HepG2 (cell line): Measurements from ENCODE around the gene TMED9. TPM values are rescaled to one million over a fixed set of nuclear protein-coding genes. Genes with fewer than 3 reads are reported as not detected.
A peak's percentile ranks its signal among the peaks of the same experiment; 100 is the strongest.

Source experiments
- ADNP ChIP-seq: sonication (generic); formaldehyde crosslinking; IDR thresholded peaks from 2 replicates; pipeline ENCODE4 v1.4.0; 2020; ENCODE audit warnings: missing genetic modification reagents
- CCAR2 ChIP-seq: fragments of 200-400 bp; formaldehyde crosslinking; optimal IDR thresholded peaks from 2 replicates; pipeline ENCODE3; 2018; ENCODE audit warnings: low read depth, mild to moderate bottlenecking, low read length, moderate library complexity
- EZH2 ChIP-seq: conservative IDR thresholded peaks from 2 replicates; pipeline ENCODE4 v1.6.1; 2012; ENCODE audit warnings: mild to moderate bottlenecking, low read depth, low read length, moderate library complexity
- GATAD2A ChIP-seq: IDR thresholded peaks from 2 replicates; pipeline ENCODE4 v1.6.1; 2016
- GTF2F1 ChIP-seq: fragments of 150-350 bp; IDR thresholded peaks from 2 replicates; pipeline ENCODE4 v1.6.1; 2014; ENCODE audit warnings: low read length
- HCFC1 ChIP-seq: fragments of 150-350 bp; IDR thresholded peaks from 2 replicates; pipeline ENCODE4 v1.6.1; 2014; ENCODE audit warnings: low read depth, low read length
- HMG20A ChIP-seq: IDR thresholded peaks from 2 replicates; pipeline ENCODE4 v1.6.1; 2016; ENCODE audit warnings: borderline replicate concordance
- HOXA7 ChIP-seq: sonication (generic); formaldehyde crosslinking; IDR thresholded peaks from 2 replicates; pipeline ENCODE4 v1.8.1; 2022; ENCODE audit warnings: mild to moderate bottlenecking, missing genetic modification reagents, moderate library complexity
- IKZF1 ChIP-seq: fragments of 450-650 bp; IDR thresholded peaks from 2 replicates; pipeline ENCODE4 v1.7.1; 2016
- IKZF5 ChIP-seq: IDR thresholded peaks from 2 replicates; pipeline ENCODE4 v1.6.1; 2018; ENCODE audit warnings: missing genetic modification reagents, mild to moderate bottlenecking, missing compliant biosample characterization
- POGZ ChIP-seq: sonication (generic); formaldehyde crosslinking; IDR thresholded peaks from 2 replicates; pipeline ENCODE4 v1.4.0; 2020; ENCODE audit warnings: mild to moderate bottlenecking, missing genetic modification reagents
- SNAPC2 ChIP-seq: sonication (generic); formaldehyde crosslinking; IDR thresholded peaks from 2 replicates; pipeline ENCODE4 v1.8.1; 2022; ENCODE audit warnings: mild to moderate bottlenecking, missing genetic modification reagents
- SP5 ChIP-seq: IDR thresholded peaks from 2 replicates; pipeline ENCODE4 v1.6.1; 2016; ENCODE audit warnings: low read depth, borderline replicate concordance
- ZBTB20 ChIP-seq: sonication (generic); formaldehyde crosslinking; IDR thresholded peaks from 2 replicates; pipeline ENCODE4 v1.8.1; 2023; ENCODE audit warnings: missing genetic modification reagents, low read depth, mild to moderate bottlenecking, borderline replicate concordance
- ZBTB46 ChIP-seq: sonication (generic); formaldehyde crosslinking; IDR thresholded peaks from 2 replicates; pipeline ENCODE4 v1.4.0; 2020; ENCODE audit warnings: mild to moderate bottlenecking, missing genetic modification reagents, borderline replicate concordance
- ZNF143 ChIP-seq: sonication (generic); formaldehyde crosslinking; IDR thresholded peaks from 2 replicates; pipeline ENCODE4 v1.4.0; 2020; ENCODE audit warnings: missing genetic modification reagents
- ZNF367 ChIP-seq: sonication (generic); formaldehyde crosslinking; IDR thresholded peaks from 2 replicates; pipeline ENCODE4 v1.4.0; 2020; ENCODE audit warnings: missing genetic modification reagents, borderline replicate concordance
- ZNF451 ChIP-seq: sonication (generic); formaldehyde crosslinking; IDR thresholded peaks from 2 replicates; pipeline ENCODE4 v1.5.0; 2020; ENCODE audit warnings: mild to moderate bottlenecking, missing genetic modification reagents
- ZNF530 ChIP-seq: sonication (generic); formaldehyde crosslinking; IDR thresholded peaks from 2 replicates; pipeline ENCODE4 v1.5.0; 2020; ENCODE audit warnings: low read depth, mild to moderate bottlenecking, missing genetic modification reagents
- ZNF577 ChIP-seq: sonication (generic); formaldehyde crosslinking; IDR thresholded peaks from 2 replicates; pipeline ENCODE4 v1.4.0; 2020; ENCODE audit warnings: mild to moderate bottlenecking, low read depth, missing genetic modification reagents, borderline replicate concordance
- ZNF614 ChIP-seq: IDR thresholded peaks from 2 replicates; pipeline ENCODE4 v1.6.1; 2018; ENCODE audit warnings: missing biosample characterization, missing genetic modification reagents, inconsistent platforms, borderline replicate concordance
- ZNF883 ChIP-seq: sonication (generic); formaldehyde crosslinking; IDR thresholded peaks from 2 replicates; pipeline ENCODE4 v1.5.1; 2020; ENCODE audit warnings: mild to moderate bottlenecking, missing genetic modification reagents; ENCODE audit errors: not compliant biosample characterization
- polyA plus RNA-seq, 8 experiments: library from polyadenylated mRNA; depleted of rRNA in 3 of 8; stranded (reverse) in 7 of 8; unstranded in 1 of 8; fragments of >200 nt; fragmentation: Illumina TruSeq in 4 of 8; extraction: Trizol in 4 of 8; gene quantifications; 2 replicates each; pipeline versions ENCODE4 v1.2.1 to v1.2.3, GENCODE V29; 2011 to 2016; ENCODE audit warnings: low read depth in 4 of 8, missing spikeins in 1 of 8, mixed read lengths in 1 of 8; ENCODE audit not compliant: insufficient read depth in 1 of 8
- total RNA-seq, 5 experiments: library from RNA; depleted of rRNA; stranded (reverse); fragments of >200 nt; fragmentation: Illumina TruSeq; extraction: Trizol; gene quantifications; 2 replicates each; pipeline ENCODE4 v1.2.3, GENCODE V29; 2016; ENCODE audit warnings: low read depth in 1 of 5
- TF ChIP-seq, protein P1 (sequence below): sonication (generic); formaldehyde crosslinking; IDR thresholded peaks from 2 replicates; pipeline ENCODE4 v1.5.1; 2020; ENCODE audit warnings: mild to moderate bottlenecking, missing genetic modification reagents, borderline replicate concordance

Gene TMED9
- total and polyA plus RNA-seq, 2 of the 13 experiments (the other 11 are each of a cell fraction or from before 2014, with no cell fraction given): 161 to 350 TPM

DNA sequence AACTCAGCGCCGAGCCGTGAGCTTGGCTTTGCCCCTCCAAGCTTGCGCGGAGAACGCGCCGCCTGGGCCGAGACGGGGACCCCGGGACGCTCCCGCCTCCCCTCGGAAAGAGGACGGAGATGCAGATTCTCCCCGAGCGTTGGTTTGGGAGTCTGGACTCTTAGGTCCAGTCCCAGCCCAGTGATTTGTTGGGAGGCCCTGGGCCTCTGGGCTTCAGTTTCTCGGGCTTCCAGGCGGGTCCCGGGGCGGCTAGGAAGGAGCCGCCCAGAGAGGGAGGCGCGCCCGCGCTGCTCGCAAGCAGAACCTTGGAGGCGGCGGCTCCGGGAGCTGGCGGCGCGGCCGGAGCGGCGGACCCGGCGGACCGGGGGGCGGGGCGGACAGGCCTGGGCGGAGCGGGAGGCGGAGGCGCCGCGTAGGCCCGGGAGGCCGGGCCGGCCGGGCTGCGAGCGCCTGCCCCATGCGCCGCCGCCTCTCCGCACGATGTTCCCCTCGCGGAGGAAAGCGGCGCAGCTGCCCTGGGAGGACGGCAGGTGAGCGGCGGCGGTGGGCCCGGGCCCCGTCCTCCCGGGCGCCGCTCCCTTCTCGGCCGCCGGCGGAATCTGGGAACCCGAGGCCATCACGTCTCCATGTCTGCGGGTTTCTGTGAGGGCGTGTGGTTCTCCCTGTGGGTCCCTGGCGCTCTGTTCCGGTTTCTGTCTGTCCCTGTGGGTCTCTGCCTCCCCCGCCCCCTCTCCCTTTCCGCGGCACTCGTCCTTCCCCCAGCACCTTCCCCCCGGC is 7.9 kb downstream of the TMED9 start, which contains the start of gene B4GALT7 (continued):
- TF ChIP-seq, protein P1, sequence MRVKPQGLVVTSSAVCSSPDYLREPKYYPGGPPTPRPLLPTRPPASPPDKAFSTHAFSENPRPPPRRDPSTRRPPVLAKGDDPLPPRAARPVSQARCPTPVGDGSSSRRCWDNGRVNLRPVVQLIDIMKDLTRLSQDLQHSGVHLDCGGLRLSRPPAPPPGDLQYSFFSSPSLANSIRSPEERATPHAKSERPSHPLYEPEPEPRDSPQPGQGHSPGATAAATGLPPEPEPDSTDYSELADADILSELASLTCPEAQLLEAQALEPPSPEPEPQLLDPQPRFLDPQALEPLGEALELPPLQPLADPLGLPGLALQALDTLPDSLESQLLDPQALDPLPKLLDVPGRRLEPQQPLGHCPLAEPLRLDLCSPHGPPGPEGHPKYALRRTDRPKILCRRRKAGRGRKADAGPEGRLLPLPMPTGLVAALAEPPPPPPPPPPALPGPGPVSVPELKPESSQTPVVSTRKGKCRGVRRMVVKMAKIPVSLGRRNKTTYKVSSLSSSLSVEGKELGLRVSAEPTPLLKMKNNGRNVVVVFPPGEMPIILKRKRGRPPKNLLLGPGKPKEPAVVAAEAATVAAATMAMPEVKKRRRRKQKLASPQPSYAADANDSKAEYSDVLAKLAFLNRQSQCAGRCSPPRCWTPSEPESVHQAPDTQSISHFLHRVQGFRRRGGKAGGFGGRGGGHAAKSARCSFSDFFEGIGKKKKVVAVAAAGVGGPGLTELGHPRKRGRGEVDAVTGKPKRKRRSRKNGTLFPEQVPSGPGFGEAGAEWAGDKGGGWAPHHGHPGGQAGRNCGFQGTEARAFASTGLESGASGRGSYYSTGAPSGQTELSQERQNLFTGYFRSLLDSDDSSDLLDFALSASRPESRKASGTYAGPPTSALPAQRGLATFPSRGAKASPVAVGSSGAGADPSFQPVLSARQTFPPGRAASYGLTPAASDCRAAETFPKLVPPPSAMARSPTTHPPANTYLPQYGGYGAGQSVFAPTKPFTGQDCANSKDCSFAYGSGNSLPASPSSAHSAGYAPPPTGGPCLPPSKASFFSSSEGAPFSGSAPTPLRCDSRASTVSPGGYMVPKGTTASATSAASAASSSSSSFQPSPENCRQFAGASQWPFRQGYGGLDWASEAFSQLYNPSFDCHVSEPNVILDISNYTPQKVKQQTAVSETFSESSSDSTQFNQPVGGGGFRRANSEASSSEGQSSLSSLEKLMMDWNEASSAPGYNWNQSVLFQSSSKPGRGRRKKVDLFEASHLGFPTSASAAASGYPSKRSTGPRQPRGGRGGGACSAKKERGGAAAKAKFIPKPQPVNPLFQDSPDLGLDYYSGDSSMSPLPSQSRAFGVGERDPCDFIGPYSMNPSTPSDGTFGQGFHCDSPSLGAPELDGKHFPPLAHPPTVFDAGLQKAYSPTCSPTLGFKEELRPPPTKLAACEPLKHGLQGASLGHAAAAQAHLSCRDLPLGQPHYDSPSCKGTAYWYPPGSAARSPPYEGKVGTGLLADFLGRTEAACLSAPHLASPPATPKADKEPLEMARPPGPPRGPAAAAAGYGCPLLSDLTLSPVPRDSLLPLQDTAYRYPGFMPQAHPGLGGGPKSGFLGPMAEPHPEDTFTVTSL (CRISPR knock-in tag): no peak
- TF ChIP-seq SP5 (CRISPR knock-in tag): peak; percentile 83
- peak; percentile 59; the same call in 1 of the 2 replicates for TF ChIP-seq ZNF367 (CRISPR knock-in tag)
- TF ChIP-seq GATAD2A (CRISPR knock-in tag): no peak
- no peak for TF ChIP-seq ZBTB20 (CRISPR knock-in tag)
- peak; percentile 47; the same call in 1 of the 2 replicates for TF ChIP-seq ADNP (CRISPR knock-in tag)
- no peak for TF ChIP-seq SNAPC2 (CRISPR knock-in tag)
- TF ChIP-seq ZBTB46 (CRISPR knock-in tag): no peak
- TF ChIP-seq IKZF1: no peak
- TF ChIP-seq HOXA7 (CRISPR knock-in tag): no peak
- no peak; the same call in 1 of the 2 replicates for TF ChIP-seq ZNF451 (CRISPR knock-in tag)
- peak; percentile 76 for TF ChIP-seq HCFC1
- peak; percentile 65 for TF ChIP-seq ZNF143 (CRISPR knock-in tag)
- TF ChIP-seq ZNF614: no peak
- TF ChIP-seq IKZF5 (CRISPR knock-in tag): peak; percentile 42; the same call in 1 of the 2 replicates
- peak; percentile 39; the same call in 1 of the 2 replicates for TF ChIP-seq POGZ (CRISPR knock-in tag)
- no peak for TF ChIP-seq ZNF577
- TF ChIP-seq CCAR2: no peak
- TF ChIP-seq ZNF883: no peak
- no peak for TF ChIP-seq HMG20A (CRISPR knock-in tag)
- TF ChIP-seq ZNF530 (CRISPR knock-in tag): no peak
- no peak for TF ChIP-seq EZH2
- TF ChIP-seq GTF2F1: no peak
